Astrocyte (in vitro differentiated cells and primary cell): ENCODE measurements around the gene VAV2. TPM values are rescaled to one million over a fixed set of nuclear protein-coding genes. Genes with fewer than 3 reads are reported as not detected.

Experiments used
- DNase-seq: peaks from one replicate; pipeline ENCODE4 v3.0.0-alpha.2; 2010; ENCODE audit warnings: low read depth
- FAIRE-seq: peaks from 2 replicates; lab custom pipeline; 2011; peaks lifted over from hg19 to GRCh38; lab: Jason Lieb, UNC
- H2AFZ ChIP-seq: 2 replicates; pipeline ENCODE4 v1.6.0; 2012; ENCODE audit warnings: low read depth, low read length, inconsistent platforms
- H3K27ac ChIP-seq: 2 replicates; pipeline ENCODE4 v1.5.1; 2011; ENCODE audit warnings: low read depth, low read length, inconsistent platforms
- H3K27me3 ChIP-seq: 2 replicates; pipeline ENCODE4 v1.6.0; 2011; ENCODE audit warnings: low read length, inconsistent platforms; ENCODE audit not compliant: insufficient read depth
- H3K36me3 ChIP-seq: 2 replicates; pipeline ENCODE4 v1.5.1; 2011; ENCODE audit warnings: low read length, inconsistent platforms; ENCODE audit not compliant: insufficient read depth
- H3K4me1 ChIP-seq: 2 replicates; pipeline ENCODE4 v1.5.1; 2011; ENCODE audit warnings: low read length, inconsistent platforms; ENCODE audit not compliant: insufficient read depth
- H3K4me2 ChIP-seq: 2 replicates; pipeline ENCODE4 v1.6.0; 2012; ENCODE audit warnings: low read length, inconsistent platforms
- H3K4me3 ChIP-seq: 2 replicates; pipeline ENCODE4 v1.5.1; 2011; ENCODE audit warnings: low read depth, mild to moderate bottlenecking, low read length, inconsistent platforms; ENCODE audit not compliant: insufficient read depth
- H3K79me2 ChIP-seq: 2 replicates; pipeline ENCODE4 v1.6.0; 2012; ENCODE audit warnings: mild to moderate bottlenecking, low read length, inconsistent platforms; ENCODE audit not compliant: insufficient read depth
- H3K9ac ChIP-seq: 2 replicates; pipeline ENCODE4 v1.6.0; 2012; ENCODE audit warnings: mild to moderate bottlenecking, low read length, inconsistent platforms
- H3K9me3 ChIP-seq: 2 replicates; pipeline ENCODE4 v1.5.1; 2012; ENCODE audit warnings: low read depth, mild to moderate bottlenecking, low read length, inconsistent platforms; ENCODE audit not compliant: insufficient read depth
- H4K20me1 ChIP-seq: 2 replicates; pipeline ENCODE4 v1.6.0; 2012; ENCODE audit warnings: low read length, inconsistent platforms; ENCODE audit not compliant: insufficient read depth
- H3K27ac Mint-ChIP-seq: one replicate; pipeline ENCODE4 v1.8.0; 2021; ENCODE audit warnings: mild to moderate bottlenecking, mixed read lengths; ENCODE audit not compliant: unreplicated experiment
- H3K27me3 Mint-ChIP-seq: one replicate; pipeline ENCODE4 v1.8.0; 2021; ENCODE audit warnings: low read depth, mixed read lengths; ENCODE audit not compliant: unreplicated experiment
- H3K36me3 Mint-ChIP-seq: one replicate; pipeline ENCODE4 v1.8.0; 2021; ENCODE audit warnings: low read depth, mixed read lengths; ENCODE audit not compliant: unreplicated experiment
- H3K4me1 Mint-ChIP-seq: one replicate; pipeline ENCODE4 v1.8.0; 2021; ENCODE audit warnings: low read depth, mixed read lengths; ENCODE audit not compliant: unreplicated experiment
- H3K4me3 Mint-ChIP-seq: one replicate; pipeline ENCODE4 v1.8.0; 2021; ENCODE audit warnings: mild to moderate bottlenecking, moderate library complexity, mixed read lengths; ENCODE audit not compliant: unreplicated experiment
- H3K9me3 Mint-ChIP-seq: one replicate; pipeline ENCODE4 v1.8.0; 2021; ENCODE audit warnings: mild to moderate bottlenecking, mixed read lengths; ENCODE audit not compliant: unreplicated experiment
- EZH2 ChIP-seq: IDR thresholded peaks from 2 replicates; pipeline ENCODE4 v1.6.1; 2012; ENCODE audit warnings: mild to moderate bottlenecking, low read length, inconsistent platforms; ENCODE audit not compliant: insufficient read depth
- total RNA-seq: library from RNA; stranded (reverse); gene quantifications from 2 replicates; pipeline ENCODE4 v1.2.1, GENCODE V29; 2021
- TF ChIP-seq, protein P1 (sequence below): IDR thresholded peaks from 2 replicates; pipeline ENCODE4 v1.5.1; 2011; ENCODE audit warnings: low read depth, mild to moderate bottlenecking, inconsistent platforms, low read length, moderate library complexity; ENCODE audit not compliant: insufficient read depth

Gene VAV2
- total RNA-seq, 1 donor from 2014 or later: 36.5 TPM

DNA sequence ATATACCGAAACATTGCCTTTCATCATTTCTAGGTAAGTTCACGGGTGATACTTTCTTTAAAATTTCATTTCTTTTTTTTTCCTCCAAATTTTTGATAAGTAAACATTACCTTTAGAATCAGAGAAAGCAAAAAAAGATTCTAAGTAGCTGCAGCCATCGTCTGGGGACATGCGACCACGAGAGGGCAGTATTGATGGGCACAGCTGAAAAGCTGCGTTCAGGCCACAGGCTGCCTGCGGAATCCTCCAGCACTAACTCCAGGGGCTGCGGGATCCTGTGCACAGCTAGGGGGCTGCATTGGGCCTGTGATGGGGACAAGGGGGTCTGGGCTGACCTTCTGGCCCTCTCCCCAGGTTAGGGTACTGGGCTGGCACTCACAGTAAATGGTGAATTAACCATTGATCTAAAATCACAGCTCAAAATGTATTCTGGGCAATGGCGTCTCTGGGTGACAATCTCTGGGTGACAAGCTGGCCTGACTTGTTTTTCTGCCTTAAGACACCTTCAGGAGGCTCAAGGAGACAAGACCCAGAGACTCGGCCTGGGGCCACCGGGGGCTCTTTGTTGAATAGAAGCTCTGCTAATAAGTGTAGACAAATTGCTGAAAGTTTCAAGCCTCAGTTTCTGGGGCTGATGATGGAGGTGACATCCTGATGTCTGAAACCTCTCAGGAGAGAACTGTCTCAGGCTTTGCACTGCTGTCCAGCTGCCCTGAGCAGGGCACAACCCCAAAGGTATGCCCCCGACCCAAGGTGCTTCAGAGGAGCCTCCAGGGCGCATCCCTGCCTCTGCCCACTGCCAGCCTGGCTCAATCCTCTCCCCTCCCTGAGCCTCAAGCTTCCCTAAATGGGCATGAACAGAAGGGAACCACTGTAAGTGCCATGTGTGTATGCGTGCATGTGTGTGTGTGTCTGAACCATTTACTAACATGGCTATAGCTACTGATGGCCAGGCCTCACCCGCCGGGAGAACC lies 209.7 kb downstream of the VAV2 start:
- Mint-ChIP-seq H3K4me1 (peaks cover 11% of the 10 kb centered on the region), H3K9me3 (no peaks in the 10 kb centered on the region), H3K4me3 (no peak overlapping the region), H3K36me3 (peaks cover 14% of the 10 kb centered on the region), H3K27me3 (no peaks in the 10 kb centered on the region), H3K27ac (no peak overlapping the region)
- no peak overlapping the region for H3K4me3 ChIP-seq
- TF ChIP-seq, protein P1, sequence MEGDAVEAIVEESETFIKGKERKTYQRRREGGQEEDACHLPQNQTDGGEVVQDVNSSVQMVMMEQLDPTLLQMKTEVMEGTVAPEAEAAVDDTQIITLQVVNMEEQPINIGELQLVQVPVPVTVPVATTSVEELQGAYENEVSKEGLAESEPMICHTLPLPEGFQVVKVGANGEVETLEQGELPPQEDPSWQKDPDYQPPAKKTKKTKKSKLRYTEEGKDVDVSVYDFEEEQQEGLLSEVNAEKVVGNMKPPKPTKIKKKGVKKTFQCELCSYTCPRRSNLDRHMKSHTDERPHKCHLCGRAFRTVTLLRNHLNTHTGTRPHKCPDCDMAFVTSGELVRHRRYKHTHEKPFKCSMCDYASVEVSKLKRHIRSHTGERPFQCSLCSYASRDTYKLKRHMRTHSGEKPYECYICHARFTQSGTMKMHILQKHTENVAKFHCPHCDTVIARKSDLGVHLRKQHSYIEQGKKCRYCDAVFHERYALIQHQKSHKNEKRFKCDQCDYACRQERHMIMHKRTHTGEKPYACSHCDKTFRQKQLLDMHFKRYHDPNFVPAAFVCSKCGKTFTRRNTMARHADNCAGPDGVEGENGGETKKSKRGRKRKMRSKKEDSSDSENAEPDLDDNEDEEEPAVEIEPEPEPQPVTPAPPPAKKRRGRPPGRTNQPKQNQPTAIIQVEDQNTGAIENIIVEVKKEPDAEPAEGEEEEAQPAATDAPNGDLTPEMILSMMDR: peak; percentile 90
- TF ChIP-seq EZH2: no peak
- H3K4me1 ChIP-seq: no peaks in the 10 kb centered on the region
- no peaks in the 10 kb centered on the region for H3K9me3 ChIP-seq
- H3K9ac ChIP-seq: no peak overlapping the region
- no peak overlapping the region for H3K27ac ChIP-seq
- no peaks in the 10 kb centered on the region for H3K79me2 ChIP-seq
- peaks cover 3% of the 10 kb centered on the region for H3K36me3 ChIP-seq
- no peaks in the 10 kb centered on the region for H3K27me3 ChIP-seq
- peak; percentile 33 for DNase-seq
- no peak overlapping the region for H3K4me2 ChIP-seq
- FAIRE-seq: peak; percentile 17
- peaks cover 25% of the 10 kb centered on the region for H4K20me1 ChIP-seq
- no peak overlapping the region for H2AFZ ChIP-seq

DNA sequence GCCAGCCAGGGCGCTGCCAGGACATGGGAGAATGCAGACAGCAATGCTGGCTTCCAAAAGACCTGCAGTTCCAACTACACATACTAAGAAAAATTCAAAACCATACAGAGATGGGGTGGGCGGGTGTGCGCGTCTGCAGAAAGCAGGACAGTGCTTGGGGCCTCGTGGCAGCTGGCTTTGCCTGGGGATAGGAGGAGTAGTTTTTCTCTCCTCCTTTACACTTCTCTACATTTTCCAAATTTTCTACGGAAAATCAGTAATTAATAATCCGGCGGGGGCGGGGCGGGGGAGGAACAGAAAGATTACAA lies 210.3 kb downstream of the VAV2 start:
- Histone ChIP-seq H3K4me3 (no peak overlapping the region), H3K27me3 (no peaks in the 10 kb centered on the region), H3K9ac (no peak overlapping the region), H3K4me2 (no peak overlapping the region), H3K79me2 (no peaks in the 10 kb centered on the region), H3K9me3 (no peaks in the 10 kb centered on the region), H2AFZ (no peak overlapping the region), H4K20me1 (peaks cover 23% of the 10 kb centered on the region), H3K27ac (no peak overlapping the region), H3K36me3 (peaks cover 3% of the 10 kb centered on the region), H3K4me1 (no peaks in the 10 kb centered on the region)
- no peaks in the 10 kb centered on the region for H3K9me3 Mint-ChIP-seq
- no peaks in the 10 kb centered on the region for H3K27me3 Mint-ChIP-seq
- no peak overlapping the region for H3K27ac Mint-ChIP-seq
- no peak for FAIRE-seq
- peaks cover 14% of the 10 kb centered on the region for H3K36me3 Mint-ChIP-seq
- H3K4me1 Mint-ChIP-seq: peaks cover 8% of the 10 kb centered on the region
- TF ChIP-seq, protein P1: no peak
- no peak for TF ChIP-seq EZH2
- H3K4me3 Mint-ChIP-seq: peak overlapping the region; percentile 27
- DNase-seq: no peak
